Measurements from ENCODE around the gene IPO8. TPM values are rescaled to one million over a fixed set of nuclear protein-coding genes. Genes with fewer than 3 reads are reported as not detected.
A peak's percentile ranks its signal among the peaks of the same experiment; 100 is the strongest.

IPO8 gene
- total and polyA plus RNA-seq, 2 of the 4 experiments (the other 2 are of a cell fraction) = 11.1 to 31.5 TPM

GRCh38 chr12:30582943-30583342 lies 112.7 kb downstream of the IPO8 start:
- H2BK20ac ChIP-seq (ENCODE audit: low read depth, low read length) = no peak overlapping the region
- H3K79me1 ChIP-seq (ENCODE audit: low read depth in 1 of 2, low read length in 2 of 2) = no peaks in the 10 kb centered on the region
- CTCF ChIA-PET = no interaction called here

More at GRCh38 chr12:30582943-30583342, 112.7 kb downstream of the IPO8 start:
- Histone ChIP-seq H3K56ac (ENCODE audit: extremely low read depth, insufficient read depth, low read length) (no peak overlapping the region), H3K36me3 (ENCODE audit: control insufficient read depth, insufficient read depth, low read length) (no peaks in the 10 kb centered on the region), H3K4me3 (ENCODE audit: insufficient read depth, low read depth, low read length) (no peak overlapping the region), H3K4ac (ENCODE audit: low read depth, low read length) (no peak overlapping the region), H3K9ac (ENCODE audit: low read depth, low read length) (no peak overlapping the region), H3K9me3 (ENCODE audit: control insufficient read depth, insufficient read depth, low read length) (no peaks in the 10 kb centered on the region), H3K27me3 (ENCODE audit: control insufficient read depth, insufficient read depth, low read length) (no peaks in the 10 kb centered on the region; the same call in 1 of the 2 replicates), H2BK15ac (ENCODE audit: low read depth, low read length) (no peak overlapping the region), H2AFZ (replicated peaks; ENCODE audit: low read length, poor library complexity) (no peak overlapping the region), H4K91ac (ENCODE audit: insufficient read depth, low read depth, low read length) (no peak overlapping the region), H3K4me1 (ENCODE audit: control insufficient read depth, insufficient read depth, low read length) (no peaks in the 10 kb centered on the region), H4K5ac (ENCODE audit: low read depth, low read length) (no peak overlapping the region), H3K9me1 (ENCODE audit: insufficient read depth, low read length) (no peaks in the 10 kb centered on the region), H3K27ac (ENCODE audit: insufficient read depth, low read length) (no peak overlapping the region), H4K8ac (ENCODE audit: low read depth in 2 of 2, low read length in 2 of 2) (no peak overlapping the region), H3K14ac (replicated peaks; ENCODE audit: low read depth, low read length) (no peak overlapping the region), H2AK5ac (ENCODE audit: low read depth, low read length) (no peak overlapping the region), H4K20me1 (ENCODE audit: insufficient read depth, low read length) (no peaks in the 10 kb centered on the region), H3K4me2 (ENCODE audit: low read depth, low read length) (no peak overlapping the region), H2BK5ac (ENCODE audit: low read depth, low read length, poor library complexity, severe bottlenecking) (no peak overlapping the region), H2BK120ac (ENCODE audit: low read depth, low read length) (no peak overlapping the region), H3K23ac (ENCODE audit: low read depth, low read length) (no peak overlapping the region), H3K18ac (ENCODE audit: low read depth, low read length) (no peak overlapping the region), H2AK9ac (replicated peaks; ENCODE audit: low read depth, low read length, poor library complexity) (no peak overlapping the region)
- POLR2A ChIA-PET (ENCODE audit: unreplicated experiment) = no interaction called here
- in situ Hi-C loops (cut with MboI; ENCODE audit: low sequenced_read_pairs) (no loop called here), intact Hi-C loops (cut with micrococcal nuclease) (no loop called here), dilution Hi-C loops (cut with HindIII; ENCODE audit: low sequenced_read_pairs, unreplicated experiment) (no loop called here)
- peak; percentile 2 for DNase-seq
- TF ChIP-seq ELK1 (IDR thresholded peaks at IDR 0.05; ENCODE audit: borderline replicate concordance, low read depth, low read length) (no peak), CEBPB (IDR thresholded peaks at IDR 0.05; ENCODE audit: low read depth, low read length) (no peak), MAZ (IDR thresholded peaks at IDR 0.05; ENCODE audit: borderline replicate concordance, low read depth, low read length) (no peak), SMC3 (IDR thresholded peaks at IDR 0.05; ENCODE audit: low read depth, low read length) (no peak), MAFK (IDR thresholded peaks at IDR 0.05; ENCODE audit: low read depth, low read length) (no peak), CTCF (conservative IDR thresholded peaks at IDR 0.05; ENCODE audit: low read depth, low read length) (no peak), MXI1 (IDR thresholded peaks at IDR 0.05; ENCODE audit: borderline replicate concordance, low read depth, low read length) (no peak), RAD21 (IDR thresholded peaks at IDR 0.05; ENCODE audit: low read length) (no peak), FOS (IDR thresholded peaks at IDR 0.05; ENCODE audit: low read depth, low read length) (no peak), RCOR1 (IDR thresholded peaks at IDR 0.05; ENCODE audit: insufficient replicate concordance, low read length) (no peak)
- BruUV-seq (replicated peaks) = no TSS peak
- no CpG with 5 or more reads among the region's 1 CpG for WGBS, 2 experiments (ENCODE audit: extremely low coverage in 2 of 2, insufficient read length in 1 of 2)
- peak; percentile 56 for ATAC-seq (ENCODE audit: low read depth)

Measured in IMR-90 (cell line).